Measurements from ENCODE around the gene B4GALT4.
"Not testable (repeated sequence)": the region's sequence is repeated elsewhere in the genome, so short reads cannot be mapped to it uniquely, and the experiment has no call there.

Gene B4GALT4

GRCh38 chr3:119181765-119182164, 58.9 kb downstream of the B4GALT4 start:
- H3K4me3 ChIP-seq (ENCODE audit: low read depth, low read length), result no peak overlapping the region
- TF ChIP-seq, protein P1, sequence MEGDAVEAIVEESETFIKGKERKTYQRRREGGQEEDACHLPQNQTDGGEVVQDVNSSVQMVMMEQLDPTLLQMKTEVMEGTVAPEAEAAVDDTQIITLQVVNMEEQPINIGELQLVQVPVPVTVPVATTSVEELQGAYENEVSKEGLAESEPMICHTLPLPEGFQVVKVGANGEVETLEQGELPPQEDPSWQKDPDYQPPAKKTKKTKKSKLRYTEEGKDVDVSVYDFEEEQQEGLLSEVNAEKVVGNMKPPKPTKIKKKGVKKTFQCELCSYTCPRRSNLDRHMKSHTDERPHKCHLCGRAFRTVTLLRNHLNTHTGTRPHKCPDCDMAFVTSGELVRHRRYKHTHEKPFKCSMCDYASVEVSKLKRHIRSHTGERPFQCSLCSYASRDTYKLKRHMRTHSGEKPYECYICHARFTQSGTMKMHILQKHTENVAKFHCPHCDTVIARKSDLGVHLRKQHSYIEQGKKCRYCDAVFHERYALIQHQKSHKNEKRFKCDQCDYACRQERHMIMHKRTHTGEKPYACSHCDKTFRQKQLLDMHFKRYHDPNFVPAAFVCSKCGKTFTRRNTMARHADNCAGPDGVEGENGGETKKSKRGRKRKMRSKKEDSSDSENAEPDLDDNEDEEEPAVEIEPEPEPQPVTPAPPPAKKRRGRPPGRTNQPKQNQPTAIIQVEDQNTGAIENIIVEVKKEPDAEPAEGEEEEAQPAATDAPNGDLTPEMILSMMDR (IDR thresholded peaks at IDR 0.05; ENCODE audit: low read depth, low read length), result no peak

DNA sequence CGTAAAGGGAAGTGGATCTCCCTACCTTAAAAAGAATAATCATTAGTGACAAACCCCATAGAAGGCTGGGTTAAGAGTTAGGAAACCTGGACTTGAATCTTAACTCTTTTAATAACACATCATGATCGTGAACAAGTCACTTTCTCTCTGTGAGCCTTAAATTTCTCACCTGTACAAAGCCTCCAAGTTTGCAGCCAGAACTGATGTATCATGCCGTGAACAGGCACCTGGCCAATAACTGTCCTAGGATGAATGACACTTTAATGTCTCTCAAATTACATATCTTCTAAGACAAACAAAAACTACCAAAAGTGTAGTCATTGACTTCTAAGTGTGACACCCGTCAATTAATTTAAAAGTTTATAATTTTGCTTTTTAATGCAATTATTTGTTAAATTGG, 63.4 kb downstream of the B4GALT4 start:
- TF ChIP-seq, protein P1 (IDR thresholded peaks at IDR 0.05; ENCODE audit: low read depth, low read length), result no peak
- H3K4me3 ChIP-seq (ENCODE audit: low read depth, low read length), result no peak overlapping the region

GRCh38 chr3:119176778-119177177, 63.9 kb downstream of the B4GALT4 start:
- TF ChIP-seq, protein P1 (IDR thresholded peaks at IDR 0.05; ENCODE audit: low read depth, low read length), result no peak
- H3K4me3 ChIP-seq (ENCODE audit: low read depth, low read length), result no peak overlapping the region

DNA sequence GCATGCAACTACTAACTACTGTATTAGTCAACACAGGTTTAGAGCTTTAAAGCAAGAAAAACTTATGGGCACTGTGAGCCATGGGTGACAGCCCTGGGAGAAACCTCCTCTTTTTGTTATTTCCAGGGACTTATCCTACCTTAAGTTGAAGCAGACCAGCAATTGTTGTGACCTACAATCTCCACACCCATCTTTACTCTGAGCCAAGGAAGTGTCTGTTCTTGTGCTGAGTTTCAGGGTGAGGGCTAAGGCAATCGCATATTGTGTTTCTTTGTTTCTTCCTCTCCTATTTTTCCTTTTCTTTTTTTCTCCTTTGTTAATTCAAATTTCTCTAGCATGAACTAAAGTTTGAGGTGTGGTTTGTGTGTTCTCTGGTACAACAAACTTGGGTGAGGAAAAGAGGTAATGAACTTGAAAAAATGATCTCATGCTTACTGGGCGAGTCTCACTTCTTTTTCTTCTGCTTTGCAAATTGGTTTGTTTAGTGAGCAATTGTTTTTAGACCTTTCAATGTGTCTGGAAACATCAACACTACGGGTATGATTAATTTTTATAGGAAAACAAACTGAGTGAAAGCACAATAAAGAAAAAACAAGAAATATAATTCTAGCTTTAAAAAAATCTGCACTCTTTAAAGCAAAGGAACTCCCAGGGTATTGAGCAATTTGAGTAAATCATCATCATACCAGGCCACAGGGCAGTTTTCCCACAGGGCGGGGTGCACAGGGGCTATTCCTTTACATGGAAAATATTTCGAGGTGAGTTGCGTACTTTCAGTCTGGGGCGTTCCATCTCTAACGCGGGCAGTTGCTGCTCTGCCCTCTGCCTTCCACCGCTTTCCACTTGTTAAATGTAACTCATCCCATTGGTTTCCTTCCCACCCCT, 64.6 kb downstream of the B4GALT4 start:
- no peak overlapping the region for H3K4me3 ChIP-seq (ENCODE audit: low read depth, low read length)
- TF ChIP-seq, protein P1 (IDR thresholded peaks at IDR 0.05; ENCODE audit: low read depth, low read length), result no peak

- TF ChIP-seq, protein P1 (IDR thresholded peaks at IDR 0.05; ENCODE audit: low read depth, low read length), result no peak
- H3K4me3 ChIP-seq (ENCODE audit: low read depth, low read length), result no peak within 1 kb of the TSS
Observed at GRCh38 chr3:119173325-119173724, 67.4 kb downstream of the B4GALT4 start, which contains the start of gene UPK1B. Gene UPK1B (plus strand): TSS chr3:119173598. CDS start chr3:119186742, 13,144 bp downstream.

GRCh38 chr3:119170821-119171220, 69.9 kb downstream of the B4GALT4 start:
- no peak overlapping the region for H3K4me3 ChIP-seq (ENCODE audit: low read depth, low read length)
- TF ChIP-seq, protein P1 (IDR thresholded peaks at IDR 0.05; ENCODE audit: low read depth, low read length), result no peak

GRCh38 chr3:119164745-119165144, 75.9 kb downstream of the B4GALT4 start:
- not testable (repeated sequence) for H3K4me3 ChIP-seq (ENCODE audit: low read depth, low read length)
